Upper lobe of right lung (tissue), 1 donor: ENCODE data around the gene TNS1. TPM values are rescaled to one million over a fixed set of nuclear protein-coding genes. Genes with fewer than 3 reads are reported as not detected.

Source experiments
- ATAC-seq: fragments of 200-7000 bp; cut with Tn5 transposase; one replicate; pipeline ENCODE4 v1.9.1; 2020; ENCODE audit warnings: mild to moderate bottlenecking, moderate library complexity
- DNase-seq: peaks from one replicate; pipeline ENCODE4 v3.0.0-alpha.2; 2020
- H3K27ac ChIP-seq: fragments of 200-600 bp; one replicate; pipeline ENCODE4 v1.8.0; 2022
- H3K27me3 ChIP-seq: fragments of 200-600 bp; one replicate; pipeline ENCODE4 v1.8.0; 2022; ENCODE audit warnings: mild to moderate bottlenecking
- H3K36me3 ChIP-seq: fragments of 200-600 bp; one replicate; pipeline ENCODE4 v1.8.0; 2022
- H3K4me1 ChIP-seq: fragments of 200-600 bp; one replicate; pipeline ENCODE4 v1.8.0; 2022
- H3K4me3 ChIP-seq: fragments of 200-600 bp; one replicate; pipeline ENCODE4 v1.8.0; 2022; ENCODE audit warnings: mild to moderate bottlenecking
- H3K9me3 ChIP-seq: fragments of 200-600 bp; one replicate; pipeline ENCODE4 v1.8.0; 2022
- CTCF ChIP-seq: fragments of 200-600 bp; IDR thresholded peaks from one replicate; pipeline ENCODE4 v1.8.0; 2022; ENCODE audit warnings: antibody characterized with exemption
- intact Hi-C: fragments of 100-400 bp; cut with DNase I; formaldehyde crosslinking; loops from one replicate; pipeline ENCODE4 v1.11.0; 2022
- total RNA-seq: library from RNA; stranded (reverse); fragmentation: NEBNext Ultra II Directional; extraction: Animal tissue kit (Norgen Biotek cat#: 25700); gene quantifications from one replicate; pipeline ENCODE4 v1.2.1, GENCODE V29; 2021
- donor health status: DM: no; HTN: yes; CAD: no; lungs with severe emphysema.

TNS1 gene
- total RNA-seq, 1 donor from 2014 or later, result 669 TPM

GRCh38 chr2:218016810-218017209 is 14.0 kb upstream of the TNS1 start:
- H3K27me3 ChIP-seq, result no peaks in the 10 kb centered on the region
- DNase-seq (no peak), ATAC-seq (no peak)
- intact Hi-C loops, result no loop called here
- no peaks in the 10 kb centered on the region for H3K9me3 ChIP-seq
- no peak overlapping the region for H3K4me3 ChIP-seq
- no peak for TF ChIP-seq CTCF
- peaks cover 13% of the 10 kb centered on the region for H3K4me1 ChIP-seq
- no peak overlapping the region for H3K27ac ChIP-seq
- no peaks in the 10 kb centered on the region for H3K36me3 ChIP-seq

- ATAC-seq (no peak), DNase-seq (no peak)
- no peaks in the 10 kb centered on the region for H3K27me3 ChIP-seq
- H3K36me3 ChIP-seq, result no peaks in the 10 kb centered on the region
- TF ChIP-seq CTCF, result no peak
- H3K27ac ChIP-seq, result no peak overlapping the region
- no peaks in the 10 kb centered on the region for H3K9me3 ChIP-seq
- H3K4me3 ChIP-seq, result no peak overlapping the region
- intact Hi-C loops, result no loop called here
- peaks cover 13% of the 10 kb centered on the region for H3K4me1 ChIP-seq
Observed at GRCh38 chr2:218015586-218016521, 13.1 kb upstream of the TNS1 start.

GRCh38 chr2:218014706-218015585 is 12.2 kb upstream of the TNS1 start:
- Histone ChIP-seq H3K4me3 (no peak overlapping the region), H3K9me3 (no peaks in the 10 kb centered on the region), H3K4me1 (peaks cover 21% of the 10 kb centered on the region), H3K27ac (no peak overlapping the region), H3K27me3 (no peaks in the 10 kb centered on the region), H3K36me3 (no peaks in the 10 kb centered on the region)
- TF ChIP-seq CTCF, result no peak
- DNase-seq (no peak), ATAC-seq (no peak)
- intact Hi-C loops, result no loop called here

GRCh38 chr2:218013289-218013688 is 10.5 kb upstream of the TNS1 start:
- H3K9me3 ChIP-seq, result no peaks in the 10 kb centered on the region
- no peak overlapping the region for H3K4me3 ChIP-seq
- DNase-seq (no peak), ATAC-seq (no peak)
- intact Hi-C loops, result no loop called here
- no peak overlapping the region for H3K27ac ChIP-seq
- H3K27me3 ChIP-seq, result no peaks in the 10 kb centered on the region
- TF ChIP-seq CTCF, result no peak
- peaks cover 27% of the 10 kb centered on the region for H3K4me1 ChIP-seq
- no peaks in the 10 kb centered on the region for H3K36me3 ChIP-seq

- intact Hi-C loops, result no loop called here
- H3K9me3 ChIP-seq, result no peaks in the 10 kb centered on the region
- H3K36me3 ChIP-seq, result no peaks in the 10 kb centered on the region
- peaks cover 18% of the 10 kb centered on the region for H3K4me1 ChIP-seq
- no peak for DNase-seq
- no peak for ATAC-seq
- H3K27ac ChIP-seq, result no peak overlapping the region
- H3K4me3 ChIP-seq, result no peak overlapping the region
- no peaks in the 10 kb centered on the region for H3K27me3 ChIP-seq
- TF ChIP-seq CTCF, result no peak
Observed at GRCh38 chr2:218012284-218012683, 9.5 kb upstream of the TNS1 start.
